HepG2 (cell line): Measurements from ENCODE around the gene C6orf62. TPM values are rescaled to one million over a fixed set of nuclear protein-coding genes. Genes with fewer than 3 reads are reported as not detected.
A peak's percentile ranks its signal among the peaks of the same experiment; 100 is the strongest.

Experiments used
- BCLAF1 ChIP-seq: fragments of 450-650 bp; IDR thresholded peaks from 2 replicates; pipeline ENCODE4 v1.6.1; 2017; ENCODE audit warnings: mild to moderate bottlenecking
- CBX2 ChIP-seq, 2 experiments: fragments of 200-600 bp in 1 of 2; sonication (generic); formaldehyde crosslinking in 1 of 2; IDR thresholded peaks; 2 replicates each; pipeline versions ENCODE4 v1.7.0 to v1.8.1; 2018 to 2022; ENCODE audit warnings: low read depth in 2 of 2, low read length in 1 of 2, mild to moderate bottlenecking in 1 of 2, missing genetic modification reagents in 1 of 2
- CEBPZ ChIP-seq: IDR thresholded peaks from 2 replicates; pipeline ENCODE4 v1.6.1; 2012; ENCODE audit warnings: low read length, improper control_type of control experiment
- ETV6 ChIP-seq: sonication (generic); formaldehyde crosslinking; conservative IDR thresholded peaks from 2 replicates; pipeline ENCODE4 v1.4.0; 2020; ENCODE audit warnings: missing genetic modification reagents
- FOXC1 ChIP-seq: sonication (generic); formaldehyde crosslinking; IDR thresholded peaks from 2 replicates; pipeline ENCODE4 v1.8.0; 2022; ENCODE audit warnings: mild to moderate bottlenecking, missing genetic modification reagents, borderline replicate concordance
- FOXK1 ChIP-seq: sonication (generic); formaldehyde crosslinking; IDR thresholded peaks from 2 replicates; pipeline ENCODE4 v1.4.0; 2020; ENCODE audit warnings: low read depth, missing genetic modification reagents, borderline replicate concordance
- FOXM1 ChIP-seq: sonication (generic); formaldehyde crosslinking; IDR thresholded peaks from 2 replicates; pipeline ENCODE4 v1.5.0; 2020; ENCODE audit warnings: missing genetic modification reagents
- GRHL1 ChIP-seq: sonication (generic); formaldehyde crosslinking; conservative IDR thresholded peaks from 2 replicates; pipeline ENCODE4 v1.8.0; 2022; ENCODE audit warnings: missing genetic modification reagents
- KMT2B ChIP-seq: IDR thresholded peaks from 2 replicates; pipeline ENCODE4 v1.6.1; 2016; ENCODE audit warnings: missing genetic modification reagents, missing compliant biosample characterization
- MTA3 ChIP-seq: sonication (generic); formaldehyde crosslinking; IDR thresholded peaks from 2 replicates; pipeline ENCODE4 v1.4.0; 2020; ENCODE audit warnings: missing genetic modification reagents
- NFE2L1 ChIP-seq: sonication (generic); formaldehyde crosslinking; IDR thresholded peaks from 2 replicates; pipeline ENCODE4 v1.4.0; 2020; ENCODE audit warnings: missing genetic modification reagents, mild to moderate bottlenecking, borderline replicate concordance
- SMAD1 ChIP-seq: sonication (generic); formaldehyde crosslinking; IDR thresholded peaks from 2 replicates; pipeline ENCODE4 v1.4.0; 2020; ENCODE audit warnings: missing genetic modification reagents, low read depth, mild to moderate bottlenecking, borderline replicate concordance
- SNAPC5 ChIP-seq: sonication (generic); formaldehyde crosslinking; IDR thresholded peaks from 2 replicates; pipeline ENCODE4 v1.8.1; 2023; ENCODE audit warnings: mild to moderate bottlenecking, missing genetic modification reagents, borderline replicate concordance
- THAP7 ChIP-seq: sonication (generic); formaldehyde crosslinking; IDR thresholded peaks from 2 replicates; pipeline ENCODE4 v1.8.1; 2023; ENCODE audit warnings: mild to moderate bottlenecking, missing genetic modification reagents
- ZMYM2 ChIP-seq: sonication (generic); formaldehyde crosslinking; IDR thresholded peaks from 2 replicates; pipeline ENCODE4 v1.8.0; 2022; ENCODE audit warnings: mild to moderate bottlenecking, missing genetic modification reagents
- ZNF20 ChIP-seq: sonication (generic); formaldehyde crosslinking; IDR thresholded peaks from 2 replicates; pipeline ENCODE4 v1.4.0; 2020; ENCODE audit warnings: mild to moderate bottlenecking, moderate library complexity, missing genetic modification reagents
- ZNF225 ChIP-seq: sonication (generic); formaldehyde crosslinking; IDR thresholded peaks from 2 replicates; pipeline ENCODE4 v1.4.0; 2020; ENCODE audit warnings: mild to moderate bottlenecking, missing genetic modification reagents
- ZNF430 ChIP-seq: sonication (generic); formaldehyde crosslinking; IDR thresholded peaks from 2 replicates; pipeline ENCODE4 v1.9.0; 2021; ENCODE audit warnings: mild to moderate bottlenecking, missing genetic modification reagents
- polyA plus RNA-seq, 8 experiments: library from polyadenylated mRNA; depleted of rRNA in 3 of 8; stranded (reverse) in 7 of 8; unstranded in 1 of 8; fragments of >200 nt; fragmentation: Illumina TruSeq in 4 of 8; extraction: Trizol in 4 of 8; gene quantifications; 2 replicates each; pipeline versions ENCODE4 v1.2.1 to v1.2.3, GENCODE V29; 2011 to 2016; ENCODE audit warnings: low read depth in 4 of 8, missing spikeins in 1 of 8, mixed read lengths in 1 of 8; ENCODE audit not compliant: insufficient read depth in 1 of 8
- total RNA-seq, 5 experiments: library from RNA; depleted of rRNA; stranded (reverse); fragments of >200 nt; fragmentation: Illumina TruSeq; extraction: Trizol; gene quantifications; 2 replicates each; pipeline ENCODE4 v1.2.3, GENCODE V29; 2016; ENCODE audit warnings: low read depth in 1 of 5

The C6orf62 gene
- total and polyA plus RNA-seq, 2 of the 13 experiments (the other 11 are each of a cell fraction or from before 2014, with no cell fraction given): 54.8 to 90.4 TPM

DNA sequence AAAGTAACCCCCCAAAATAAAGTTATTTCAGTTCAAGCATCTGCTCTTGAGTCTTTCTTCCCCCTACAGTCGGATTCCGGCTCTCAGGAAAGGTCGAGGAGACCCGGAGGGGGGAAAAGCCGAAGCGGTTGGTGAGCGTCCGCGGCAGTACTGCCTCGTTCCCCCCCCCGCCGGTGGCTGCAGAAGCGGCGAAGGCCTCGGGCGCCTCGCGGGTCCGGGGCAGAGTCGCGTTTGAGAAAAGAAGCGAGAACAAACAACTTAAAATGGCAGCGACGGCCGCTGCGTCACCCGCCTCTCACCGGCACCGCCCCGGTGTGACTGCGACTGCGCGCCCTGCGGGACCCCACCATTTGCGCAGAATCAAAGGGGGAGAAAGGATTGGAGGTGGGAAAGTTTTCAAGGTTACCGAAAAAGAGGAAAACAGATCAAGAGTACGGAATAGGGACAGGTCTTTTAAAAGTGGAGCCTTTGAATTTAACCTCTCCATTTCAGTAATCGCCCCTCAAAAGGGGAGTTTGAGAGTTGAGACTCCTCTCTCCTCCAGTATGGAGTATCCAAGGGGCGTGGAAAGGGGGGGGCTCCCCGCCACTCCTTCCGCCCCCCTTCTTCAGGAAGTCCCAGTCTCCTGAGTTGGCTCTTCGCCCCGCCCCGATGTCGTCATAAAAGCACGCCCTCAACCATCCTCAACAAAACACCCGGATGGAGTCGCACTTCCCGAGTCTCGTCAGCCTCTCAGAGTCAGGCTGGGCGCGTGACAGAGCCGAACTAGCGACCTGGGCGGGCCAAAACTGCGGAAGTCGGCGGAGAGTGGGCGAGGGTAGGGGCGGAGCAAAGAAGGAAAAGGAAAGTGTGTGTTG lies 1.9 kb upstream of the C6orf62 start (continued):
- no peak for TF ChIP-seq CBX2 (IDR thresholded peaks at IDR 0.05; ENCODE audit: low read depth, low read length)
- no peak for TF ChIP-seq CBX2 (CRISPR knock-in tag; IDR thresholded peaks at IDR 0.05; ENCODE audit: low read depth)
- no peak for TF ChIP-seq CEBPZ
- TF ChIP-seq FOXM1 (CRISPR knock-in tag): no peak
- TF ChIP-seq KMT2B (CRISPR knock-in tag): peak; percentile 76
- TF ChIP-seq ZNF430 (CRISPR knock-in tag): peak; percentile 91
- TF ChIP-seq ETV6 (CRISPR knock-in tag): peak; percentile 90
- TF ChIP-seq THAP7 (CRISPR knock-in tag): no peak; the same call in 1 of the 2 replicates
- 0 out of 2 replicates have a peak, but pooled peaks have one; percentile 38 for TF ChIP-seq NFE2L1 (CRISPR knock-in tag)
- no peak for TF ChIP-seq ZNF20
- no peak; the same call in 1 of the 2 replicates for TF ChIP-seq FOXC1 (CRISPR knock-in tag)
- TF ChIP-seq SNAPC5 (CRISPR knock-in tag): no peak
- TF ChIP-seq ZNF225 (CRISPR knock-in tag): no peak; the same call in none of the 2 replicates
- no peak for TF ChIP-seq MTA3
- TF ChIP-seq ZMYM2 (CRISPR knock-in tag): no peak
- TF ChIP-seq BCLAF1: no peak
- TF ChIP-seq FOXK1 (CRISPR knock-in tag): peak; percentile 93; the same call in 1 of the 2 replicates
- peak; percentile 80; the same call in 1 of the 2 replicates for TF ChIP-seq SMAD1 (CRISPR knock-in tag)
- no peak for TF ChIP-seq GRHL1 (CRISPR knock-in tag)
